BJ (cell line): Measurements from ENCODE around the gene MRPS5. TPM values are rescaled to one million over a fixed set of nuclear protein-coding genes. Genes with fewer than 3 reads are reported as not detected.

ENCODE experiments used
- CTCF ChIA-PET: fragments of 350-600 bp; formaldehyde crosslinking; extraction: SDS; loops from one replicate; lab custom pipeline; 2021; ENCODE audit warnings: antibody characterized with exemption, inconsistent platforms; lab: Yijun Ruan, JAX
- POLR2A ChIA-PET: fragments of 300-600 bp; sonication (Branson Sonifier 250); formaldehyde crosslinking; extraction: SDS; loops from one replicate; lab custom pipeline; 2021; ENCODE audit warnings: antibody characterized with exemption; lab: Charles Lee
- DNase-seq: peaks from one replicate; pipeline ENCODE4 v3.0.0-alpha.2; 2011; ENCODE audit warnings: low read depth
- H3K27me3 ChIP-seq: 2 replicates; pipeline ENCODE4 v1.6.0; 2011; ENCODE audit warnings: low read length; ENCODE audit not compliant: control insufficient read depth, insufficient read depth
- H3K36me3 ChIP-seq: 2 replicates; pipeline ENCODE4 v1.5.1; 2011; ENCODE audit warnings: low read length; ENCODE audit not compliant: control insufficient read depth, insufficient read depth
- H3K4me3 ChIP-seq: 2 replicates; pipeline ENCODE4 v1.5.1; 2011; ENCODE audit warnings: low read depth, mild to moderate bottlenecking, control low read depth, low read length
- polyA plus RNA-seq: library from polyadenylated mRNA; depleted of rRNA; stranded (reverse); fragments of >200 nt; gene quantifications from 2 replicates; pipeline ENCODE4 v1.2.3, GENCODE V29; 2011
- TF ChIP-seq, protein P1 (sequence below): IDR thresholded peaks from 2 replicates; pipeline ENCODE4 v1.5.1; 2011; ENCODE audit warnings: low read depth, mild to moderate bottlenecking, control low read depth, inconsistent platforms, low read length, moderate library complexity; ENCODE audit not compliant: insufficient read depth

Gene MRPS5
- polyA plus RNA-seq, 1 experiment: 38.3 TPM

DNA sequence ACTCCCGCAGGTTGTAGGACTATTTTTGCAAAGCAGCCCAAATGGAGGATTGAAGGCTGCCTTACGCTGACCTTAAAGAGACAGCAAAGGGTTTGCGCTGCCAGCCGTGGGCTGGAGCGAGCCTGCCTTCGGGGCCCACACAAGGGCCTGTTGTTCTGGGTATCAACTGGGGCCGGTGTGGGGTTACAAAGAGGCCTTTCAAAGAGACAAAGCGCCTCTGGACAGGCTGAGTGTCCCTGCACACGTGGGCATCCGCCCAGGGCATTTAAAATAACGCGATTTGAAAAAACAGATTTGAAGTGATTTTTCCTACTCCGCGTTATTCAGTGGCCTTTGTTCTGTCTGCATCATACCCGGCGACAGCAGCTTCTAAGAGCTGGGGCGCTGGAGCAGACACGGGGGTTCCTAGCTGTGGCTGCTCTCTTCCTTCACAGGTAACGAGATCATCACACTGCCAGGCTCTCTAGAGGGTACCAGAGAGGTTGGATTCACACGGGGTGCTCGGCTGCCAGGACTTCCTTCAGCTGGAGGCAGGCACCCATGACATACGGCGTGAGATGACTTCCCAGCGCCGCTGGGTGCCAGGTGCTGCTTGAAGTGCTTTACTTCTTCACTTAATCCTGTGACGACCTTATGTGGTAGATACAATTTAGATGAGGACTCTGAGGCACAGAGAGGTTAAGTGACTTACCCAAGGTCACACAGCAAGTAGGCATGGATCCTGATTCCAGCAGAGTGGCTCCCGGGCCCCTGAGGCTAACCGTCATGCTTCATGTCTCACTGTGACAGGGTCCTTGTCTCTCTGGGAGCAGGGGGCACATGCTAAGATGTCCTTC is 63.9 kb downstream of the MRPS5 start:
- Histone ChIP-seq H3K27me3 (peaks cover 2% of the 10 kb centered on the region), H3K36me3 (no peaks in the 10 kb centered on the region), H3K4me3 (no peak overlapping the region)
- no peak for DNase-seq
- ChIA-PET CTCF (interaction anchor here (1.9 kb wide), 1 partner anchor 18 kb away, joined by 8 read pairs; no protein-coding TSS in a partner anchor), POLR2A (no interaction called here)
- TF ChIP-seq, protein P1, sequence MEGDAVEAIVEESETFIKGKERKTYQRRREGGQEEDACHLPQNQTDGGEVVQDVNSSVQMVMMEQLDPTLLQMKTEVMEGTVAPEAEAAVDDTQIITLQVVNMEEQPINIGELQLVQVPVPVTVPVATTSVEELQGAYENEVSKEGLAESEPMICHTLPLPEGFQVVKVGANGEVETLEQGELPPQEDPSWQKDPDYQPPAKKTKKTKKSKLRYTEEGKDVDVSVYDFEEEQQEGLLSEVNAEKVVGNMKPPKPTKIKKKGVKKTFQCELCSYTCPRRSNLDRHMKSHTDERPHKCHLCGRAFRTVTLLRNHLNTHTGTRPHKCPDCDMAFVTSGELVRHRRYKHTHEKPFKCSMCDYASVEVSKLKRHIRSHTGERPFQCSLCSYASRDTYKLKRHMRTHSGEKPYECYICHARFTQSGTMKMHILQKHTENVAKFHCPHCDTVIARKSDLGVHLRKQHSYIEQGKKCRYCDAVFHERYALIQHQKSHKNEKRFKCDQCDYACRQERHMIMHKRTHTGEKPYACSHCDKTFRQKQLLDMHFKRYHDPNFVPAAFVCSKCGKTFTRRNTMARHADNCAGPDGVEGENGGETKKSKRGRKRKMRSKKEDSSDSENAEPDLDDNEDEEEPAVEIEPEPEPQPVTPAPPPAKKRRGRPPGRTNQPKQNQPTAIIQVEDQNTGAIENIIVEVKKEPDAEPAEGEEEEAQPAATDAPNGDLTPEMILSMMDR: no peak

DNA sequence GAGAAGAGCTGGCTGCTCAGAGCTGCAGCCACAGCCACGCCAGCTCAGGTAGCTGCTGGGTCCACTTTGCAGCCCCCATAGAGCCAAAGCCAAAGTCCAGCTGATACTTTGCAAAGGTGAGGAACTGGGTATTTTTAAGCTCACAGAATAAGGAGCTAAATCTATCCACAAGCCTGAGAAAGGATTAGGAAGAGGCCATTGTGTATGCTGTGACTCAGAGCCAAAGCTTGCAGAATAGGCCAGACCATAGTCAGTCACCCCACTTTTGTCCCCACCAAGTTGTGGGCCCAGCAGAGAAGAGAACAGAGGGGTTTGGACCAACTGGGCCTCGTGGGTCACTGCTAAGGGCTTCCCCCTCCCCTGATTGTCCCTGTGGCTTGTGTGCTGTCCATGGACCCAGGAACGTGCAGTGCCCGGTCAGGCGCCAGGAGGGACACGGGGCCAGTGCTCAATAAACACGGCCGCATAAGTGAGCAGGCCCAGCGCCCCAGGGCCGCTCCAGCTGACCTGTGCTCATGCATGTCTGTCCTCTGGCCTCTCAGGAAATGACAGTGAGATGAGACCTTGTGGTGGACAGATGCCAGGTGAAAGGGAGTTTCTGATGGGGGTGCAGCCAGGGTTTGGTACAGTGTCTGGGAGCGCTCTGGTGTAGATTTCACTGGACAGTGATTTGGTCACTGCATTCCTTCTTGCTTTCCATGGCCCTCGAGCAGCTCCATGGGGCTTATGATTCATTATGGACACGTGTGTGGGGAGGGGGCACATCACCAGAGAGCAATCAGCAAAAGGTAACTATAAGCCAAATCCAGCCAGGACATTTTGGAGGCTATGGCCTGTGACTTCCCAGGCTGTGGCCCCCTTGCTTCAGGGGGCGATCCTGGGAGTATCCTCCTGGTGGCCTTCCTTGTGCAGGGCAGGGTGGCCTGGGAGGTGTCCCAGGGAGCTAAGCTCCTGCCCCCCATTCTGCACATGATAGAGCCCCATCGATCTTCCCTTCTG is 64.8 kb downstream of the MRPS5 start:
- Histone ChIP-seq H3K36me3 (no peaks in the 10 kb centered on the region), H3K27me3 (peaks cover 2% of the 10 kb centered on the region), H3K4me3 (no peak overlapping the region)
- no peak for DNase-seq
- POLR2A ChIA-PET: no interaction called here
- CTCF ChIA-PET: interaction anchor here (1.9 kb wide), 1 partner anchor 19 kb away, joined by 8 read pairs; no protein-coding TSS in a partner anchor
- TF ChIP-seq, protein P1: no peak

DNA sequence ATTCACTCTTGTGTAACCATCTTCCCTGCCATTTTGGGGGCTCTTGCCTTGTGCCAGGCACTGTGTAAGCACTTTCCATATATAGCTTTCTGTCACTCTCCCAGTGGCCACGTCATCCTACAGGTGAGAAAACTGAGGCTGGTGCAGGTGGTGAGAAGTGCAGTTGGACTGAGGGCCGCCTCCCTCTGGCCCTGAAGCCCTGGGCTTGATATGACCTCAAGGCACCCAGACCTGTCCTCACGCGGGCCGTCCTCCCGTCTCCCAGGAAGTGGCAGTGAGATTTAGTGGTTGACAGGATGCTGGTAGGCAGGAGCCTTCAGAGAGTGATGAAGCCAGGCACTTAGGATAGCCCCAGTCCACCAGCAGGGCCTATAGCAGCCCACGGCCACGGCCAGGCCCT is 65.6 kb downstream of the MRPS5 start:
- ChIA-PET POLR2A (no interaction called here), CTCF (interaction anchor here (1.9 kb wide), 1 partner anchor 20 kb away, joined by 8 read pairs; no protein-coding TSS in a partner anchor)
- Histone ChIP-seq H3K27me3 (peaks cover 2% of the 10 kb centered on the region), H3K36me3 (no peaks in the 10 kb centered on the region), H3K4me3 (no peak overlapping the region)
- TF ChIP-seq, protein P1: no peak
- DNase-seq: no peak

DNA sequence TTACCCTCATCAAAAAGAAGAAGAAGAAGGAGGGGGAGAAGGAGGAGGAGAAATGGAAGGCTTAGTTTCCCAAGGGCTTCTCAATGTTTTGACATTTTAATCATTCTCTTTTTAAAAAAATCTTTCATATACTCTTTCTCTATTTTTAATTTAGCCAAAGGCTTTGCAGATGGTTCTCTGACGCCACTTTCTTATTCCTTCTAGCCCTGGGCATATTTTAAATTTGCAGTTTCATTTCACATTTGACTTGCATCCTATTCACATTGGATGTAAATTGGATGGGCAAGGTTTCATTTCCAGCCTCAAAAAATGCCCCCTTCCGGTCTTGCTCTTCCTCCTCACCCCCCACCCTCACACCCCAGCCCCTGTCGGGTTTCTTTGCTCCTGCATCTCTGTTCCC is 66.3 kb downstream of the MRPS5 start:
- ChIA-PET CTCF (no interaction called here), POLR2A (no interaction called here)
- H3K4me3 ChIP-seq: no peak overlapping the region

More for the DNA sequence above, 66.3 kb downstream of the MRPS5 start:
- TF ChIP-seq, protein P1: no peak
- no peaks in the 10 kb centered on the region; the same call in 1 of the 2 replicates for H3K27me3 ChIP-seq
- no peak for DNase-seq
- H3K36me3 ChIP-seq: no peaks in the 10 kb centered on the region
